Stimulated activated CD4-positive, alpha-beta T cell treated with anti-CD3 and anti-CD28 coated beads, Interleukin-4, amount 100 ng/mL, for 4 hours (primary cell): Measurements from ENCODE around the gene MARCO.
"Not testable (repeated sequence)": the region's sequence is repeated elsewhere in the genome, so short reads cannot be mapped to it uniquely, and the experiment has no call there.

Experiments
- DNase-seq, 2 experiments: peaks; one replicate each; pipeline ENCODE4 v3.0.0-alpha.2; 2020

The MARCO gene

DNA sequence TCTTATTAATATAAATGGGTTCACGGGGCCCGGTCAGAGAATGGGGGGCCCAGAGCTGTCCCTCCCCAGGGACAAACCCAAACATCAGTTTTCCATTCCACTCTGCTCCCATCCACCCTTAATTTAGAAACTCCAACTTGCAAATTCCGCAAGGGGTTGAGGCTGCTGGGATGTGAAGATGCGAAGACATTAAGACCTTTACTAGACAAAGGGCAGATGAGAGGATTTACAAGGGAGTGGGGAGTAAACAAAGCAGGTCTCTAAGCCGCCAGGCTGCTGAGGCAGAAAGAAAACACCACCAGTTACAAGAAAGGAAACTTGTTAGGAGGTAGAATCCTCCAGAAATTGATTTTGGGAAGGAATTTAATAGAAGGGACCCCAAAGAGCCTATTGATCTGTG lies 33.1 kb downstream of the MARCO start:
- no peak for DNase-seq

DNA sequence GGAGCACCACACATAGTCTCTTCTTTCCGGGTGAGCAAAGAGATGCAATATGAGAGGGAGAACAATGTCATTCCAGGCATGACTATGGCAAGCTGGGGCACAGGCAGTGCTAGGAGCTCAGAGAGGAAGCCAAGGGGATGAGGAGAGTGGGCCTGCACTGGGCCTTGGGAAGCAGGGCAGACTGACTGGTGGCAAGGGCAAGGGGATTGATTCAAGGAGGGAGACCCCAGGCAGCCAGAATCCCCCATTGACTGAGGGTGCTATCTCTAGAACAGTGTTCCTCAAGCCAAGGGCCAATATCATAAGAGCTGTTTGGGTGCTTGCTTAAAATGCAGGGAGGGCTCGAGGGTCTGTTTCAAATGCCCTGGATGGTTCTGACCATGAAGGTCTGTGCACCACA lies 36.1 kb downstream of the MARCO start:
- no peak for DNase-seq

DNA sequence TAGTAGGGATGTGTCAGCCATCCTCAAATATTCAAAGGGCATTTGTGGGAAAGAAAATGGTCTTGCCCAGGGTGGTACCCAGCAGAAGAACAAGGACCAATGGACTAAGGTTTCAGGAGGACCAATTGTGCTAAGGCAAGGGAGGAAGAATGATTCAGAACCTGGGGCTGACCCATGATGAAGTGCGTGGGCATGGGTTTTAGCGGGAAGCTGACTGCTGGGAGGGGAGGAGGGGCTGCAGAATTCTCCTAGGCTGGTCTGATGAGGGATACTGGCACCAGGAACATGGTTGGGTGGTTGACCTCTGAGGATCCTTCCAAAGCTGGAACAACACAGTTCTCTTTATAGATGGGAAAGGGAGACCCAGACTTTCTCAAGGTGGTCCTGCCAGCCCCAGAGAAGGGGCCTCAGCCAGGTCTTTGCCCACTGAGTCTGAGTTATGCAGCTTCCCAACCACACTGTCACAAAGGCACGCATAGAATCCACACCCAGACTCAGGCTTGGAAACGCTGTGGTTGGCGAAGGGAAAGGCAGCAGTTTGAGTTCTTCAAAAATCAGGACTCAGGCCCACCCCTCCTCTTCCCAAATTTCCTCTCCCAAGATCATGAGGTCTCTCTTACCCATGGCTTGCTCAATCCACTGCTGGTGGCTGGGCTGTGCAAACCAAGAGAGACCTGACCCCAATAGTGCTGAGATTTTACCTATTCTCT lies 37.3 kb downstream of the MARCO start:
- no peak for DNase-seq

DNA sequence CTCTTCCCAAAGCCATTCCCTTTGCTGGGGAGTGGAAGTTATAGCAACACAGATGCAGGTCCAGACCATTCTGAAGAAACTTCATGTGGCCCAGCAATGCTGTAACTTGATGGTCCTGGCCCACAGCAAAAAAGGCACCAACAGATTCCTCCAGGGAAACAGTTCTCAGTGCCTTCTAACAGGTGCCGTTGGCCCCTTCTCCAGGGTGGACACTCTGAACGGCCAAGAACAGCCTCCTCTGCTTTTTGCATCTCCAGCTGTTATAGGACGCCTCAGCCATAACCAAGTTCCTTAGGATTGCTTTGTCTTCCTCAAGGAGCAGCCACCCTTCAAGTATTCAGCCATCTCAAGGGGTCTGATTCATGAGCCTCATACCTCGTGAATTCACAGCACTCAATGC lies 38.0 kb downstream of the MARCO start:
- DNase-seq: no peak

DNA sequence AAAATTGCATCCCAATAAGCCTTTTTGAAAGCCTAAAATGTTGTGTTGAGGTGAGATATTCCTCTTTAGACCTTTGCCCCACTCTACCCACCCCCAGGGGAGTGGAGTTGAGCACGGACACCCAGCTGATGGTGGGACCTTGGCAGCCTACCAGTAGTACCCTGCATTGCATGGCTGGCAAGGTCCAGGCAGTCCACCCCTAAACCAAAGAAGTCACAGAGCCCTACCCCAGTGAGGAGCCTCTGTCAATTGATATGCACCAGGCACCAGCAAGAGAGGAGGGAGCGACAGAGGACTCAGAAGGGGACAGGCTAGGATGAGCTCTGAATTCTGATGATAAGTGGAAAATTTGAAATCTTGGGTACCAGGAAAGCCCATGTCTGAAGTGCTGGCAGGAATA lies 38.6 kb downstream of the MARCO start:
- DNase-seq: no peak

DNA sequence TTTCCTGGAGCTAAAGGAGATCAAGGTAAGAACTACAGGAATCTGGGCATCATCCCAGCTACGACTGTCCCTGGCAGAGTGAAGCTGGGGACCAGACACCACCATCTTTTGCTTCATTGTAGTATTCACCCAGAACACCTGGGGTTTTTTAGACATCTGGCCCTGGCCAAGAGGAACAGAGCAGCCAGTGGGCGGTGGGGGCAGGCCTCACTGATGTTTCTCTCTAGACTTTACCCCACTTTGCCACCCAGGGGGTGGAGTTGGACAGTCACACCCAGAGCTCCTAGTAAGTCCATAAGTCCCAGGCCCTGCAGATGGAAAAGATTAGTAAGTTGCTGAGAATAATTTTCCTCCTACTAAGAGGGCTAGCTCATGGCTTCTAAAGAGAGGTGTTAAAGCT lies 39.6 kb downstream of the MARCO start:
- DNase-seq: no peak

DNA sequence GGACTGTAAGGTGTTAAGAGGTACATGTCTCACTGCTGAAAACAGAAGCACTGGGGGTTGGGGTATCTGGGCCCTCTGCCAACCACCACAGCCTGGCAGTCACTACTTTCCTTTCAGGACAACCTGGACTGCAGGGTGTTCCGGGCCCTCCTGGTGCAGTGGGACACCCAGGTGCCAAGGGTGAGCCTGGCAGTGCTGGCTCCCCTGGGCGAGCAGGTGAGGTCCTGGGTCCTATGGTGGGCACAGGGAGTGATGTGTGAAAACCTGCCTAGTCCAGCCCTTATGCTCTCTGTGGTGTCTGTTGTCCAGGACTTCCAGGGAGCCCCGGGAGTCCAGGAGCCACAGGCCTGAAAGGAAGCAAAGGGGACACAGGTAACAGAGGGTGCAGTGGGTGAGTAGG lies 40.0 kb downstream of the MARCO start:
- DNase-seq: no peak

DNA sequence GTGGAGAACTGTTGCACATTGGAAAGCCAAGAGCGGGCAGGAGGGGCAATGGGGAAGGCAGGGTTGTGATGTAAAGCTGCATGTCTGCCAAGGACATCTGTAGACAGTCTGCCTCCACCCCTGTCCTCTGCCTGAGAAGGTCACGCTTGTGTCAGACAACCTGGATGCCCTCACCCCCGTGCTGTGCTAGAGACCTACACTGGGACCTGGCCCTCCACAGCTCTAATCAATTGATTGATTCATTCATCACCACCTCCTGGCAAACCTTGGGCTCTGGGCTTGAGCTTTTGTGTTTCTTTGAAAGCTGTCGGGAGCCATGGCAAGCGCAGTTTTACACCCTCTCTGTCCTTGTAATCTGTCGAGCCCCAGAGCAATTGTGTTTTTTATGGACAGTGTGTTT lies 41.1 kb downstream of the MARCO start:
- no peak for DNase-seq

DNA sequence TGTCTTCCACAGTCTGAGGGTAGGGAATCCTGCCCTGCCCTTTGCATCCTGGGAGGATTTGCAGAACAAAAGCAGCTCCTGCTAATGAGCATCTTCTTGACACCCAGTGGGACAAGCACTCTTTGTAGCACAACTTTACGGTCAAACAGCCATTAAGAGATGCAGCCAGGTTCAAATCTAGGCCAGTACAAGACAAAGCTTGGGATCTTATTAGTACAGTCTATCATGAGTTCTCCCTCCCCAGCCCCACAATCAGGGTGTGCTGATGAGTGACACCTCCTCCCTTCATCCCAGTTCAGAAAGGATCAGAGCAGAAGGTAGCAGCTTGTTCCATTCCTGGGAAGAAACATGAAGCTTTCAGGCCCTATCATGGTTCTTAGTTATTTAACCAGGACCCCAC lies 41.9 kb downstream of the MARCO start:
- DNase-seq: no peak

DNA sequence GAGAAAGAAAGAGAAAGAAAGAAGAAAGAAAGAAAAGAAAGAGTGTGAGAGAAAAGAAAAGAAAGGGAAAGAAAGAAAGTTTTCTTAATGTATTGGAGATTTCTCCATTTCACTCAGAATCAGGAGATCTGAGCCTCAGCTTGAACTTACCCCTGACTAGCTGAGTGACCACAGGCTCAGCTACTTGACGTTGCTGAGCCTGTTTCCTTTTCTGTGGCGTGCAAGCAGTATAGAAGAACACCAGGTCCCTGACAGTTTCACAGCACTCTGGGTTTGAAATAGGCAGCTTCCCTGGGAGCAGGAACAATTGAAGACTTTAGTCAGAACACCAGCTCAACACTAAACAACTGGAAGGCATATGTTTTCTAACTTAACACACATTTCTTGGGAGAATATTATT lies 44.7 kb downstream of the MARCO start:
- no peak for DNase-seq

DNA sequence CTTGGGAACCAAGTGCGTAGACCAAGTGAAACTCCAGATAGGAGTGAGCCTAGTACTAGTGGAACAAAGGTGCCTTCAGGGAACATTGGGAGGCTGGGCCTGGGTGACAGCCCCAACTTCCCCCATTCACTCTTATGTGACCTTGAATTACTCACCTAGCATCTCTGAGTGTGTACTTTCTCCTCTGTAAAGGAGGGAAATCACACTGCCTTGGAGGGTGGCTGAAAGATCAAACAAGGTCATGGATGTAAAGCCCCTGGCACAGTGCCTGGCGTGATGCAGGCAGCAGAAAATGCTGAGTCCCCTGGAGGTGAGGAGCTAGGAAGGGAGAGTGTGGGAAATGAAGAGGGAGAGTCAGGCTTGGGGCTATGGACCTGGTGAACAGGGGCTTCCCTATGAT lies 45.9 kb downstream of the MARCO start:
- DNase-seq: no peak

DNA sequence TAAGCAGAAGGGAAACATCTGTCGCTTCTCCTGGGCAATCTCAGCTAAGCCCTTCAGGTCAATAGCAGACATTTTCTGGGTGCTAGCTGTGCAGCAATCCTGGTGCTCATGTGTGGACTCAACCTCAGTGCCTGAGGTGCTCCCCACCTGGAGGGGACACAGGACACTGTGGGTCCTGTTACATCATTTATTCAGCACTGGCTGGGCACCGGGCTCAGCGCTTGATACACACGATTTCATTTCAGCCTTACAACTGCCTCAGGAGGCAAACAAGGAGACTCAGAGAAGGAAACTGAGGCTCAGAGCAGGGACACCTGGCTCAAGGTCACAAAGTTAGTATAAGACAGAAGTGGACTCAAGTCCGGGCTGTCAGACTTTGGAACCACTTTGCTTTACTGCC lies 46.7 kb downstream of the MARCO start:
- no peak for DNase-seq

DNA sequence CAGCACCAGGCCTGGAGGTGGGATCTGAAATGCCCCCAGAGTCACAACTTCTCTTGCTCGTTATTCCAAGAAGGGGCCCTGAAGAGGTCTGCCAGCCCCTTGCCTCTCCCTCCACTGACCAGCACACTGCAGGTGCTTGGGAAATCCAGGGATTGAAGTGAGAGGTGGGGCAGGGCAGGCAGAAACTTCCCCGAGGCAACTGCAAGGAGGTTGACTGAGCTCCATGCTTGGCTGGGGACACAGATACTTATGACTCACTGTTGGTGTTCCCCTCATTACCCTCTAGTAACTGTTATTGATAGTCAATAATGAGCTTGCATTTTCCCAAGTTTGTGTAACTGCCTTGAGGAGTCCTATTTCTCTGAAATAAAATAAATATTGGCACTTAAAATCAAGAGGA lies 47.5 kb downstream of the MARCO start:
- DNase-seq: no peak

DNA sequence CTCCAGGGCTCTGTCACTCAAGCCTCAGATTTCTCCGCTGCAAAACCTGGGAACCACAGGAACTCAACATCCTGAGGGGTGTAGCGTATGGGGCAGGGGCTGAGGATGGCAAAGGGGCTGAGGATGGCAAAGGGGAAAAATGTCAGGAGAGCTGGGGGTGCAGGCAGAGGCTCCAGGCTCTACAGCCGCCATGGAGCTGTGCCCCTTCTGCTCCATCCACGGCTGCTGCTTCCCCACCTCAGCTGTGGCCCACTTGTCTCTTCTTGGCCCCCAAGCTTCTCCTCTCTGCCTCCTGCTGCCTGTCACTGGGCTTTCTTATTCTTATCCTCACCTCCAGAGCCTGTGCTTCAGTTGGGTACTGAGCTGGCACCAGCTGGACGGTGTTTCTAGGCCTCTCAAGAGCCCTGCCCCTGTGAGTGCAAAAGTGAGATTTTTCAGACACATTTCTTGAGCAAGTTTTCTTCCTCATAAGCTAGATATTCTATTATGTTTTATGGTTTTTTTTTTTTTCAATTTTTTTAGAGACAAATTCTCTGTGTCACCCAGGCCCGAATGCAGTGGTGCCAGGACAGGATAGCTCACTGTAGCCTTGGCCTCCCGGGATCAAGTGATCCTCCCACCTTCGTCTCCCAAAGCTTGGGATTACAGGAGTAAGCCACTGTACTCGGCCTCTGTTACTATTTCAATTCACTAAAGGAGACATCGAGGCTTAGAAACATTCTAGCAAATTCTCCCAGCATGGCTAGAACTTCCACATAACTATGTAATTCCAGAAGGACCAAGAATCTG lies 49.0 kb downstream of the MARCO start:
- no peak for DNase-seq

DNA sequence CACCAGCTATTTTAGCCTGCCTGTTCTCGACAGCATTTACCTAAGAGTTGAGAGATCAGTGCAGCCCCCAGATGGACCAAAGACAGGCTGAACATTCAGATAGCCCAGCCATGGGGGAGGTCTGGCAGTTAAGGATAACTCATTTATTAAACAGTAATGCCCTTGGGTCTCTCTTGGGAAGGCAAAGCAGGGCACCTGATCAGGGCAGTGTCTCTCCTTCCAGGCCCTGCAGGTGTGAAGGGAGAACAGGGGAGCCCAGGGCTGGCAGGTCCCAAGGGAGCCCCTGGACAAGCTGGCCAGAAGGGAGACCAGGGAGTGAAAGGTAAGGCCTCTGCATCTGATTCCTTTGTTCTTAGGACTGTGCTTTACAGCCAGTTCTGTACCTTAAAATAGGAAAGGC lies 49.6 kb downstream of the MARCO start:
- DNase-seq: no peak

DNA sequence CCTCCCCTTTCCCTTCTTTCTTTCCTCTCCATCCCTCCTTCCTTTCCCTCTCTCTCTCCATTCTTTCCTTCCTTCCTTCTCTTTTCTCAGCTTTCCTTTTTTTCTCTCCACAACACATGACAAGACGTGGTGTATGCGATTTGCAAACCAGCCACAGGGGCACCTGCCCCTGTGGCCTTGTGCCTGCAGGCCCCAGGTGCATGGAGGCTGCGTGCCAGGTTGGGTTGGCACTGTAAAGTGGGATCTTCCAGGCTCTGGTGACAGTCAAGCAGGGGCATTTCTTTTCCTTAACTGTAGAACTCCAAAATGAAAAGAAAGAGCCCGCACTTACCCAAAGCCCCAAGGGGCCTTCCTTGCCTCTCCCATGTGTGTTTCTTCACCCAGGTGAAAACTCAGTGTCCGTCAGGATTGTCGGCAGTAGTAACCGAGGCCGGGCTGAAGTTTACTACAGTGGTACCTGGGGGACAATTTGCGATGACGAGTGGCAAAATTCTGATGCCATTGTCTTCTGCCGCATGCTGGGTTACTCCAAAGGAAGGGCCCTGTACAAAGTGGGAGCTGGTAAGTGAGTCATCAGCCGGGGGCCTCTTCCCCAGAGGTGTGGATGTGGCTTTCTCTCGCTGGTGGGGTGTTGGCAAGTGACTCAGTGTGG lies 50.9 kb downstream of the MARCO start:
- peak in 1 of 2 experiments; percentile 8 for DNase-seq

DNA sequence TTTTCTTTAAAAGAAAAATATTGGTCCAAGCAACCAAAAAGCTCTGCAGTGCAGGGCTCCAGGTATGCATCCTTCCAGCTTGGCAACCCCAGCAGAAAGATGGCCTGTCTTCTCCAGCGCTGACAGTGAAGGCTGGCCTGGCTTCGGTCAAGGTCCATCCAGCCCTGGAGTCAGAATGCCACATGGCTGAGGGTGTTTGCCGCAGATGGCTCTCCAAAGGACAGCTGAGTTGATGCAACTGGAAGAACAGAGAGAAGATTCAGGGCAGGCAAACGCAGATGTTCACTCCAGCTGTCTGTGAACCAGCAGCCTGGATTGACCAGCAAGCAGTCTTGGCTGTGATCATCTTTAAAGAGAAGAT lies 51.4 kb downstream of the MARCO start:
- no peak for DNase-seq

DNA sequence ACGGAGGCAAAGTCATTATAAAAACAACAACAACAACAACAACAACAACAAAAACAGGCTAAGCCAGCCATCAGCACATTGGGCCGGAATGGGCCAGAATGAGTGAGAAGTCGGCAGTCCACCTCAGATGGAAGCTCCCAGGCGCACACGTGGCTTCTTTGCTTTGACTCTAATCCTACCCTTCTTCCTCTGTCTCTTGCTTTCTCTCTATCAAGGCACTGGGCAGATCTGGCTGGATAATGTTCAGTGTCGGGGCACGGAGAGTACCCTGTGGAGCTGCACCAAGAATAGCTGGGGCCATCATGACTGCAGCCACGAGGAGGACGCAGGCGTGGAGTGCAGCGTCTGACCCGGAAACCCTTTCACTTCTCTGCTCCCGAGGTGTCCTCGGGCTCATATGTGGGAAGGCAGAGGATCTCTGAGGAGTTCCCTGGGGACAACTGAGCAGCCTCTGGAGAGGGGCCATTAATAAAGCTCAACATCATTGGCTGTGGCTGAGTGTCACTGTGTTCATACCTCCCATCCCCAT lies 52.2 kb downstream of the MARCO start:
- no peak for DNase-seq

DNA sequence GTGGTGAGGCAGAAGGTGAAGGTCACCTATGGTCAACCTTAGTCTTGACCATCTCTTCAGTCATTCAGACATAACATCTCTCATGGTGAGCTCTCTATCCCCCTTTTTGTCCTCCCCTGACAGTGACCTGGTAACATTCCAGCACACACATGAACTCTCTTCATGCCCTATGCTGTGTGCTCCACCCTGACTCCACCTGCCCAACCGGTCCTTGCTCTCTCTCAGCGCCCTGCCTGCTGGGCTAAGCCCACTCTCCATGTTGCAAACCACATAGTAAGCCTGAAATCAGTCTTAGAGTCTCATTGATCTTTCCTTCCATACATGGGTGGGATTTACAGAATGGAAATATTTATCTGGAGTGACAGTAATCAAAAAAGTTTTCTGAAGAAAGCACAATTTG lies 52.8 kb downstream of the MARCO start:
- DNase-seq: no peak

DNA sequence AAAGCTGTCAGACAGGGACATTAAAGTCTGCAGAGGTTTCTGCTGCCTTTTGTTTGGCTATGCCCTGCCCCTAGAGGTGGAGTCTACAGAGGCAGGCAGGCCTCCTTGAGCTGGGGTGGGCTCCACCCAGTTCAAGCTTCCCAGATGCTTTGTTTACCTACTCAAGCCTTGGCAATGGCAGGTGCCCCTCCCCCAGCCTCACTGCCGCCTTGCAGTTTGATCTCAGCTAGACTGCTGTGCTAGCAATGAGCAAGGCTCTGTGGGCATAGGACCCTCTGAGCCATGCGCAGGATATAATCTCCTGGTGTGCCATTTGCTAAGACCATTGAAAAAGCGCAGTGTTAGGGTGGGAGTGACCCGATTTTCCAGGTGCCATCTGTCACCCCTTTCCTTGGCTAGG lies 61.9 kb downstream of the MARCO start:
- DNase-seq: not testable (repeated sequence)

DNA sequence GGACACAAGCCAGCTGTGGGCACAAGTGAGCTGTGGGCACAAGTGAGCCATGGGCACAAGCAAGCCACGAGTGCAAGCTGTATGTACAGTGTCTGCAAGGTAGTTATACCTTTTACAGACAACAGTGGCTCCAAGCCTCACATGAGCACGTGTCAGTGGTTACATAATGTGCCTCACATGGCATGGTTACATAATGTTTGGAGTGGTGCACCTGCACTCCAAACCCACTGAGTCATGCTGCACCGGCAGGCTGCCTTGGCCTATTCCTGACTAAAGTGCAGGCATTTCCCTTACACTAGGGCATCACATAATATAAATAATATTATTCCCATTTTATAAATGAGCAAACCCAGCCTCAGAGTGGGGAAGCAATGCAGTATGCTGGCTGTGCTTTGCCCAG lies 62.6 kb downstream of the MARCO start:
- DNase-seq: no peak

DNA sequence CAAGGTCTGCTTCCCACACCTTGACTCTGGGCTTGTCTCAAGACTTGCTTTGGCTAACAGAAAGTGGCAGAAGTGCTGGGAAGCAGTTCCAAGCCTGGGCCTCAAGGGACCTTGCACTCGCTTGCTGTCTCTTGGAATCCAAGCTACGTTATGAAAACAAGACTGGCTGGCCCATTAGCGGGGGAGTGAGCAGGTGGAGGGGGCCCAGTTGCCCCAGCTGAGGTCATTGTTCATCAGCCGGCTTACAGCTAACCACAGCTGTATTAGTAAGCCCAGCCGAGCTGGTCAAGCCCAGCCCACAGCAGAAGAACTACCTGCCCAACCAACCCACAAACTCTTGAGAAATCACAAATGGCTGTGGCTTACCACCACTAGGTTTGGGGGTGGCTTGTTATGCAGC lies 63.1 kb downstream of the MARCO start:
- DNase-seq: no peak

DNA sequence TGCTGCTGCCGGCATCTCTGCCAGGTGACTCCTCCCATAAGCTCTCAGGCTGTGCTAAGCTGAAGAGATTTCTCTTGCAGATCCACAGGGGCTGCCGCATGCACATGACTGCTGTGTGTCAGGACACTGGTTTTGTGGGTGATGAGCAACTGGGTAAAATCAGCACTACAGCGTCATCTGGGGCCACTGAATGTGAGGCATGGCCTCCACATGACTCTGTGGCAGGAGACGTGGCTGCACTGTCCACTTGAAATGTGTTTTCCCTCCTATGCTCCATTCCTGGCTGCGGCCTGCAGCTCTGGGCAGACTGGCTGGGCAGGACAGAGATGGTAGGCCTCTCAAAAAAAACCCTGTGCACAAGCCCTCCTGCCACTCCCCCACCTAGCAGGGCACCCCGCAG lies 63.6 kb downstream of the MARCO start:
- DNase-seq: no peak

DNA sequence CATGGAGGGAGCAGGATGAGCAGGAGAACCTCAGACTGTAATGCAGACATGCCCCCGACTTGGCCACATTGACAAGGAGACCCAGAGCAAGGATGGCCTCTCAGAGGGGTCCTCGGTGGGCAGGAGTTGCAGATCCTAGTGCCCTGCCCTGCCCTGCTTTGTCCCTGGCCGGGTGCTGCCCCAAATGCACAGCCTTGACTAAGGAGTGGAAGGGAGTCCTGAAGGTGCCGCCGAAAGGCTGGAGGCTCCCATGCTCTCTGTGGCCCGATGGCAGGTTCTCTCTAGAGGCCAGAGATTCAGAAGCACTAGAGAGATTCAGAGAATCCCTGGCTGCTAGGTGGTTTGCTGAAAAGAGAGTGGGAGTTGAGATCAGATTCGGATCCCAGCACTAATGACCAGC lies 64.4 kb downstream of the MARCO start:
- DNase-seq: no peak
